GM23338 (cell line): ENCODE data around the gene PCDHA3. TPM values are rescaled to one million over a fixed set of nuclear protein-coding genes. Genes with fewer than 3 reads are reported as not detected.

Experiments used
- ATAC-seq: fragments of 200-7000 bp; cut with Tn5 transposase; 3 replicates; pipeline ENCODE4 v1.9.1; 2020
- DNase-seq: peaks from one replicate; pipeline ENCODE4 v3.0.0-alpha.2; 2015; ENCODE audit warnings: low spot score
- H2AFZ ChIP-seq: fragments of 200-600 bp; sonication (generic); 2 replicates; pipeline ENCODE4 v1.8.0; 2016; ENCODE audit warnings: antibody characterized with exemption, mild to moderate bottlenecking, moderate library complexity
- H3F3A ChIP-seq: fragments of 200-600 bp; sonication (generic); replicated peaks from 2 replicates; pipeline ENCODE4 v1.8.0; 2017; ENCODE audit warnings: antibody characterized with exemption, mixed run types, low read depth
- H3K27ac ChIP-seq: fragments of 200-600 bp; sonication (generic); 2 replicates; pipeline ENCODE4 v1.6.1; 2016; ENCODE audit warnings: low read depth
- H3K27me3 ChIP-seq: fragments of 200-600 bp; sonication (generic); 2 replicates; pipeline ENCODE4 v1.8.0; 2016; ENCODE audit warnings: mild to moderate bottlenecking, mixed run types, moderate library complexity; ENCODE audit not compliant: insufficient read depth
- H3K36me3 ChIP-seq: fragments of 200-600 bp; sonication (generic); 2 replicates; pipeline ENCODE4 v1.8.0; 2016; ENCODE audit warnings: mild to moderate bottlenecking; ENCODE audit not compliant: insufficient read depth
- H3K4me1 ChIP-seq: fragments of 200-600 bp; sonication (generic); 2 replicates; pipeline ENCODE4 v1.8.0; 2016; ENCODE audit warnings: mild to moderate bottlenecking, moderate library complexity; ENCODE audit not compliant: insufficient read depth
- H3K4me2 ChIP-seq: fragments of 200-600 bp; sonication (generic); 2 replicates; pipeline ENCODE4 v1.7.1; 2017; ENCODE audit warnings: mixed run types
- H3K4me3 ChIP-seq: fragments of 200-600 bp; sonication (generic); 2 replicates; pipeline ENCODE4 v1.6.1; 2016; ENCODE audit warnings: mixed run types
- H3K79me2 ChIP-seq: fragments of 200-600 bp; sonication (generic); replicated peaks from 2 replicates; pipeline ENCODE4 v1.8.0; 2017; ENCODE audit warnings: mild to moderate bottlenecking; ENCODE audit not compliant: insufficient read depth
- H3K9me2 ChIP-seq: fragments of 200-600 bp; sonication (generic); 2 replicates; pipeline ENCODE4 v1.8.0; 2017; ENCODE audit not compliant: insufficient read depth
- H4K20me1 ChIP-seq: fragments of 200-600 bp; sonication (generic); replicated peaks from 2 replicates; pipeline ENCODE4 v1.8.0; 2017; ENCODE audit warnings: mild to moderate bottlenecking; ENCODE audit not compliant: insufficient read depth
- H3K27ac Mint-ChIP-seq: 2 replicates; pipeline ENCODE4 v1.8.0; 2020; ENCODE audit warnings: inconsistent platforms, mild to moderate bottlenecking, moderate library complexity, mixed read lengths
- H3K27me3 Mint-ChIP-seq: 3 replicates; pipeline ENCODE4 v1.8.0; 2022; ENCODE audit warnings: low read depth, mild to moderate bottlenecking, moderate library complexity, mixed read lengths, inconsistent platforms; ENCODE audit not compliant: insufficient read depth, poor library complexity
- H3K36me3 Mint-ChIP-seq: 3 replicates; pipeline ENCODE4 v1.8.0; 2021; ENCODE audit warnings: low read depth, mild to moderate bottlenecking, inconsistent platforms, moderate library complexity, mixed read lengths
- H3K4me1 Mint-ChIP-seq: 3 replicates; pipeline ENCODE4 v1.8.0; 2020; ENCODE audit warnings: mild to moderate bottlenecking, inconsistent platforms, mixed read lengths
- H3K4me3 Mint-ChIP-seq: 3 replicates; pipeline ENCODE4 v1.8.0; 2021; ENCODE audit warnings: moderate library complexity, mild to moderate bottlenecking, inconsistent platforms, mixed read lengths
- H3K9me3 Mint-ChIP-seq: 3 replicates; pipeline ENCODE4 v1.8.0; 2020; ENCODE audit warnings: moderate library complexity, mild to moderate bottlenecking, inconsistent platforms, mixed read lengths
- CREB1 ChIP-seq: fragments of 250-450 bp; sonication (Bioruptor Pico); IDR thresholded peaks from 2 replicates; pipeline ENCODE4 v1.5.0; 2020; ENCODE audit warnings: low read depth, mild to moderate bottlenecking, moderate library complexity
- STAT1 ChIP-seq: IDR thresholded peaks from one replicate; pipeline ENCODE4 v1.6.1; 2016; ENCODE audit warnings: antibody characterized with exemption; ENCODE audit not compliant: unreplicated experiment
- ZNF331 ChIP-seq: fragments of 250-450 bp; sonication (Bioruptor Pico); IDR thresholded peaks from 2 replicates; pipeline ENCODE4 v1.5.0; 2020; ENCODE audit warnings: low read depth, mild to moderate bottlenecking, moderate library complexity
- polyA plus RNA-seq: library from polyadenylated mRNA; unstranded; fragments of >200 nt; fragmentation: Nextera tagmentation; extraction: Ambion mirVana; gene quantifications from 2 replicates; pipeline ENCODE4 v1.2.1, GENCODE V29; 2016
- total RNA-seq: library from RNA; depleted of rRNA; stranded (reverse); fragments of >200 nt; shearing (Covaris generic); gene quantifications from 2 replicates; pipeline ENCODE4 v1.2.3, GENCODE V29; 2014
- TF ChIP-seq, protein P1 (sequence below): fragments of 250-450 bp; sonication (Bioruptor Pico); IDR thresholded peaks from 2 replicates; pipeline ENCODE4 v1.5.0; 2020; ENCODE audit warnings: mild to moderate bottlenecking, moderate library complexity
- TF ChIP-seq, protein P2 (sequence below): IDR thresholded peaks from 2 replicates; pipeline ENCODE4 v1.6.1; 2016; ENCODE audit warnings: antibody characterized with exemption
- TF ChIP-seq, protein P3 (sequence below), 2 experiments: fragments of 200-600 bp in 1 of 2; sonication (generic) in 1 of 2; conservative IDR thresholded peaks; 2 replicates each; pipeline versions ENCODE4 v1.5.1 to v1.6.1; 2016 to 2017; ENCODE audit warnings: antibody characterized with exemption in 2 of 2, low read depth in 2 of 2, mild to moderate bottlenecking in 2 of 2, moderate library complexity in 1 of 2

The PCDHA3 gene
- total and polyA plus RNA-seq, 2 experiments from 2014 or later = 0.87 to 4.0 TPM

DNA sequence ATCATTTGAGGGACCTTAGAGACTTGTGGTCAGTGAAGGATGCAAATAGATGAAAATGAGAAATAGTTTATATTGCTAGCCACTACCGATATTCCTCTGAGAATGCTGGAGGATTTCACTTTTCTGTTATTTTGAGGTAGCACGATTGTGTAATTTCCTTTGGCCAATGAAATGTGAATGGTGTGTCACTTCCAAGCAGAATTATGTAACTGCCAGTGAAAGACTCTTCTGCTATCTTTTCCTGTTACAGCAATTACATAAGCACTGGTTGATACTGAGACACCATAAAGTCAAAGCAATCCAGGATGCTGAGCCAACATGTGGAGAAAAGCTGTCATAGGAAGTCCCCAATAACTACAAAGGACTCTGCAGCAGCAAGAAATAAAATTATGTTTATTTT, 9.8 kb upstream of the PCDHA3 start (continued):
- TF ChIP-seq, protein P1, sequence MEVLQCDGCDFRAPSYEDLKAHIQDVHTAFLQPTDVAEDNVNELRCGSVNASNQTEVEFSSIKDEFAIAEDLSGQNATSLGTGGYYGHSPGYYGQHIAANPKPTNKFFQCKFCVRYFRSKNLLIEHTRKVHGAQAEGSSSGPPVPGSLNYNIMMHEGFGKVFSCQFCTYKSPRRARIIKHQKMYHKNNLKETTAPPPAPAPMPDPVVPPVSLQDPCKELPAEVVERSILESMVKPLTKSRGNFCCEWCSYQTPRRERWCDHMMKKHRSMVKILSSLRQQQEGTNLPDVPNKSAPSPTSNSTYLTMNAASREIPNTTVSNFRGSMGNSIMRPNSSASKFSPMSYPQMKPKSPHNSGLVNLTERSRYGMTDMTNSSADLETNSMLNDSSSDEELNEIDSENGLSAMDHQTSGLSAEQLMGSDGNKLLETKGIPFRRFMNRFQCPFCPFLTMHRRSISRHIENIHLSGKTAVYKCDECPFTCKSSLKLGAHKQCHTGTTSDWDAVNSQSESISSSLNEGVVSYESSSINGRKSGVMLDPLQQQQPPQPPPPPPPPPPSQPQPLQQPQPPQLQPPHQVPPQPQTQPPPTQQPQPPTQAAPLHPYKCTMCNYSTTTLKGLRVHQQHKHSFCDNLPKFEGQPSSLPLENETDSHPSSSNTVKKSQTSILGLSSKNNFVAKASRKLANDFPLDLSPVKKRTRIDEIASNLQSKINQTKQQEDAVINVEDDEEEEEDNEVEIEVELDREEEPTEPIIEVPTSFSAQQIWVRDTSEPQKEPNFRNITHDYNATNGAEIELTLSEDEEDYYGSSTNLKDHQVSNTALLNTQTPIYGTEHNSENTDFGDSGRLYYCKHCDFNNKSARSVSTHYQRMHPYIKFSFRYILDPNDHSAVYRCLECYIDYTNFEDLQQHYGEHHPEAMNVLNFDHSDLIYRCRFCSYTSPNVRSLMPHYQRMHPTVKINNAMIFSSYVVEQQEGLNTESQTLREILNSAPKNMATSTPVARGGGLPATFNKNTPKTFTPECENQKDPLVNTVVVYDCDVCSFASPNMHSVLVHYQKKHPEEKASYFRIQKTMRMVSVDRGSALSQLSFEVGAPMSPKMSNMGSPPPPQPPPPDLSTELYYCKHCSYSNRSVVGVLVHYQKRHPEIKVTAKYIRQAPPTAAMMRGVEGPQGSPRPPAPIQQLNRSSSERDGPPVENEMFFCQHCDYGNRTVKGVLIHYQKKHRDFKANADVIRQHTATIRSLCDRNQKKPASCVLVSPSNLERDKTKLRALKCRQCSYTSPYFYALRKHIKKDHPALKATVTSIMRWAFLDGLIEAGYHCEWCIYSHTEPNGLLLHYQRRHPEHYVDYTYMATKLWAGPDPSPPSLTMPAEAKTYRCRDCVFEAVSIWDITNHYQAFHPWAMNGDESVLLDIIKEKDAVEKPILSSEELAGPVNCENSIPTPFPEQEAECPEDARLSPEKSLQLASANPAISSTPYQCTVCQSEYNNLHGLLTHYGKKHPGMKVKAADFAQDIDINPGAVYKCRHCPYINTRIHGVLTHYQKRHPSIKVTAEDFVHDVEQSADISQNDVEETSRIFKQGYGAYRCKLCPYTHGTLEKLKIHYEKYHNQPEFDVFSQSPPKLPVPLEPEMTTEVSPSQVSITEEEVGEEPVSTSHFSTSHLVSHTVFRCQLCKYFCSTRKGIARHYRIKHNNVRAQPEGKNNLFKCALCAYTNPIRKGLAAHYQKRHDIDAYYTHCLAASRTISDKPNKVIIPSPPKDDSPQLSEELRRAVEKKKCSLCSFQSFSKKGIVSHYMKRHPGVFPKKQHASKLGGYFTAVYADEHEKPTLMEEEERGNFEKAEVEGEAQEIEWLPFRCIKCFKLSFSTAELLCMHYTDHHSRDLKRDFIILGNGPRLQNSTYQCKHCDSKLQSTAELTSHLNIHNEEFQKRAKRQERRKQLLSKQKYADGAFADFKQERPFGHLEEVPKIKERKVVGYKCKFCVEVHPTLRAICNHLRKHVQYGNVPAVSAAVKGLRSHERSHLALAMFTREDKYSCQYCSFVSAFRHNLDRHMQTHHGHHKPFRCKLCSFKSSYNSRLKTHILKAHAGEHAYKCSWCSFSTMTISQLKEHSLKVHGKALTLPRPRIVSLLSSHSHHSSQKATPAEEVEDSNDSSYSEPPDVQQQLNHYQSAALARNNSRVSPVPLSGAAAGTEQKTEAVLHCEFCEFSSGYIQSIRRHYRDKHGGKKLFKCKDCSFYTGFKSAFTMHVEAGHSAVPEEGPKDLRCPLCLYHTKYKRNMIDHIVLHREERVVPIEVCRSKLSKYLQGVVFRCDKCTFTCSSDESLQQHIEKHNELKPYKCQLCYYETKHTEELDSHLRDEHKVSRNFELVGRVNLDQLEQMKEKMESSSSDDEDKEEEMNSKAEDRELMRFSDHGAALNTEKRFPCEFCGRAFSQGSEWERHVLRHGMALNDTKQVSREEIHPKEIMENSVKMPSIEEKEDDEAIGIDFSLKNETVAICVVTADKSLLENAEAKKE (CRISPR knock-in tag) = no peak
- TF ChIP-seq CREB1 (CRISPR knock-in tag) (no peak), STAT1 (no peak), ZNF331 (CRISPR knock-in tag) (no peak)
- TF ChIP-seq, protein P2, sequence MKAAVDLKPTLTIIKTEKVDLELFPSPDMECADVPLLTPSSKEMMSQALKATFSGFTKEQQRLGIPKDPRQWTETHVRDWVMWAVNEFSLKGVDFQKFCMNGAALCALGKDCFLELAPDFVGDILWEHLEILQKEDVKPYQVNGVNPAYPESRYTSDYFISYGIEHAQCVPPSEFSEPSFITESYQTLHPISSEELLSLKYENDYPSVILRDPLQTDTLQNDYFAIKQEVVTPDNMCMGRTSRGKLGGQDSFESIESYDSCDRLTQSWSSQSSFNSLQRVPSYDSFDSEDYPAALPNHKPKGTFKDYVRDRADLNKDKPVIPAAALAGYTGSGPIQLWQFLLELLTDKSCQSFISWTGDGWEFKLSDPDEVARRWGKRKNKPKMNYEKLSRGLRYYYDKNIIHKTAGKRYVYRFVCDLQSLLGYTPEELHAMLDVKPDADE = no peak

DNA sequence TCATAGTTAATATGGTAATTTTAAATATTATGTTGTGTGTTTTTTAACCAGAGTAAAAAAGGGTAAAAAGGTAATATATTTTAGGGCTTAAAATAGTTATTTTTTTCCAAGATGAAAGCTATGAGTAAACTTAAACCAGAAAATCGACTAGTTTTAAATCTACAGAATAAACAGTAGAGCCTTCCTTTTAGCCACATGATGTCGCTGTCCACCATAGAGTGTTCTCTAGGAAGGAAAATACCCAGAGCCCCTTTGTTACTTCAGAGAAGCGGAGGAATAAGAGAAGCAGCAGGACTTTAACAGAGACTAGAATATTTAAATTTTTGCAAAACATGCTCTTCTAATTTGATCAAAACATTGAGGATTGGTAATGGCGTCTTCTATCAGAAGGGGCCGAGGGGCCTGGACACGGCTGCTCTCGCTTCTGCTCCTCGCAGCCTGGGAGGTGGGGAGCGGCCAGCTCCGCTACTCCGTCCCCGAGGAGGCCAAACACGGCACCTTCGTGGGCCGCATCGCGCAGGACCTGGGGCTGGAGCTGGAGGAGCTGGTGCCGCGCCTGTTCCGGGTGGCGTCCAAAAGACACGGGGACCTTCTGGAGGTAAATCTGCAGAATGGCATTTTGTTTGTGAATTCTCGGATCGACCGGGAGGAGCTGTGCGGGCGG, 6.1 kb upstream of the PCDHA3 start, which contains the start of gene PCDHA2:
PCDHA2 (plus strand) TSS at position 258 of the 664 bp plus-strand sequence.
- H3K36me3 Mint-ChIP-seq = peaks cover 22% of the 10 kb centered on the region
- Histone ChIP-seq H3K4me1 (no peaks in the 10 kb centered on the region), H3K4me3 (peak within 1 kb of the TSS; percentile 55), H3F3A (no peaks in the 10 kb centered on the region), H3K4me2 (peak within 1 kb of the TSS; percentile 73), H3K27me3 (no peaks in the 10 kb centered on the region), H4K20me1 (no peaks in the 10 kb centered on the region), H3K27ac (no peak within 1 kb of the TSS), H3K79me2 (no peaks in the 10 kb centered on the region), H2AFZ (peak within 1 kb of the TSS; percentile 48), H3K9me2 (no peaks in the 10 kb centered on the region), H3K36me3 (no peaks in the 10 kb centered on the region)
- peak; percentile 93 for ATAC-seq
- peak within 1 kb of the TSS; percentile 84 for H3K4me3 Mint-ChIP-seq
- peak; percentile 88 for DNase-seq
- peaks cover 33% of the 10 kb centered on the region for H3K9me3 Mint-ChIP-seq
- no peak within 1 kb of the TSS for H3K27ac Mint-ChIP-seq
- H3K27me3 Mint-ChIP-seq = no peaks in the 10 kb centered on the region
- no peaks in the 10 kb centered on the region for H3K4me1 Mint-ChIP-seq
- TF ChIP-seq, protein P3, sequence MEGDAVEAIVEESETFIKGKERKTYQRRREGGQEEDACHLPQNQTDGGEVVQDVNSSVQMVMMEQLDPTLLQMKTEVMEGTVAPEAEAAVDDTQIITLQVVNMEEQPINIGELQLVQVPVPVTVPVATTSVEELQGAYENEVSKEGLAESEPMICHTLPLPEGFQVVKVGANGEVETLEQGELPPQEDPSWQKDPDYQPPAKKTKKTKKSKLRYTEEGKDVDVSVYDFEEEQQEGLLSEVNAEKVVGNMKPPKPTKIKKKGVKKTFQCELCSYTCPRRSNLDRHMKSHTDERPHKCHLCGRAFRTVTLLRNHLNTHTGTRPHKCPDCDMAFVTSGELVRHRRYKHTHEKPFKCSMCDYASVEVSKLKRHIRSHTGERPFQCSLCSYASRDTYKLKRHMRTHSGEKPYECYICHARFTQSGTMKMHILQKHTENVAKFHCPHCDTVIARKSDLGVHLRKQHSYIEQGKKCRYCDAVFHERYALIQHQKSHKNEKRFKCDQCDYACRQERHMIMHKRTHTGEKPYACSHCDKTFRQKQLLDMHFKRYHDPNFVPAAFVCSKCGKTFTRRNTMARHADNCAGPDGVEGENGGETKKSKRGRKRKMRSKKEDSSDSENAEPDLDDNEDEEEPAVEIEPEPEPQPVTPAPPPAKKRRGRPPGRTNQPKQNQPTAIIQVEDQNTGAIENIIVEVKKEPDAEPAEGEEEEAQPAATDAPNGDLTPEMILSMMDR (conservative IDR thresholded peaks at IDR 0.05; ENCODE audit: low read depth in 2 of 2) = peak; percentile 71 to 95
